ENCODE results near the gene SLC2A14. TPM values are rescaled to one million over a fixed set of nuclear protein-coding genes. Genes with fewer than 3 reads are reported as not detected.
"Not testable (repeated sequence)": the region's sequence is repeated elsewhere in the genome, so short reads cannot be mapped to it uniquely, and the experiment has no call there.

The SLC2A14 gene
- total RNA-seq, 1 experiment from 2014 or later = 141 TPM

DNA sequence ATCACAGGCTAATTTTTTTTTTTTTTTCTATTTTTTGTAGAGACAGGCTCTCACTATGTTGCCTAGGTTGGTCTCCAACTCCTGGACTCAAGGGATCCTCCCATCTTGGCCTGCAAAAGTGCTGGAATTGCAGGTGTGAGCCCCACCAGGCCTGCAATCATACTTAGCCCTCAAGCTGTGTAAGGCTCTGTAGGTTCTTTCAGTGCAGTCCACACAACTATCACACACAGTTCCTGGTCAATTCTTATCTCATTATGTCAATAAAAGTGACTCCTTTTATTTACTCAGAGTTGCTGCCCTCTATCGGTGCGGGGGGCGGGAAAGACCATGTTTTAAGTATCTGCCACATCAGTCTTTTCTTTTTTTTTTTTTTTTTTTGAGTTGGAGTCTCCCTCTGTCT lies 34.3 kb upstream of the SLC2A14 start:
- Histone ChIP-seq H3K4me3 (ENCODE audit: low read depth, low read length) (no peak overlapping the region), H3K36me3 (ENCODE audit: control insufficient read depth, insufficient read depth, low read length) (no peaks in the 10 kb centered on the region), H3K27me3 (replicated peaks; ENCODE audit: control insufficient read depth, insufficient read depth, low read length) (no peaks in the 10 kb centered on the region), H3K9me3 (no peaks in the 10 kb centered on the region), H3K4me1 (peaks cover 34% of the 10 kb centered on the region)
- DNase-seq = peak; percentile 96 to 98
- intact Hi-C loops (cut with micrococcal nuclease; ENCODE audit: unreplicated experiment) = loop anchor here (1.0 to 5.0 kb wide), 5 partner anchors 10 to 230 kb away; no protein-coding TSS in a partner anchor
- TF ChIP-seq, protein P1, sequence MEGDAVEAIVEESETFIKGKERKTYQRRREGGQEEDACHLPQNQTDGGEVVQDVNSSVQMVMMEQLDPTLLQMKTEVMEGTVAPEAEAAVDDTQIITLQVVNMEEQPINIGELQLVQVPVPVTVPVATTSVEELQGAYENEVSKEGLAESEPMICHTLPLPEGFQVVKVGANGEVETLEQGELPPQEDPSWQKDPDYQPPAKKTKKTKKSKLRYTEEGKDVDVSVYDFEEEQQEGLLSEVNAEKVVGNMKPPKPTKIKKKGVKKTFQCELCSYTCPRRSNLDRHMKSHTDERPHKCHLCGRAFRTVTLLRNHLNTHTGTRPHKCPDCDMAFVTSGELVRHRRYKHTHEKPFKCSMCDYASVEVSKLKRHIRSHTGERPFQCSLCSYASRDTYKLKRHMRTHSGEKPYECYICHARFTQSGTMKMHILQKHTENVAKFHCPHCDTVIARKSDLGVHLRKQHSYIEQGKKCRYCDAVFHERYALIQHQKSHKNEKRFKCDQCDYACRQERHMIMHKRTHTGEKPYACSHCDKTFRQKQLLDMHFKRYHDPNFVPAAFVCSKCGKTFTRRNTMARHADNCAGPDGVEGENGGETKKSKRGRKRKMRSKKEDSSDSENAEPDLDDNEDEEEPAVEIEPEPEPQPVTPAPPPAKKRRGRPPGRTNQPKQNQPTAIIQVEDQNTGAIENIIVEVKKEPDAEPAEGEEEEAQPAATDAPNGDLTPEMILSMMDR (IDR thresholded peaks at IDR 0.05; ENCODE audit: insufficient read depth in 1 of 2, low read depth in 1 of 2, low read length in 1 of 2, severe bottlenecking in 1 of 2, unreplicated experiment in 1 of 2) = peak; percentile 81 to 83
- POLR2A ChIA-PET = interaction anchor here (0.7 to 1.0 kb wide), 6 partner anchors 11 to 148 kb away, joined by 3 to 6 read pairs (median 5); no protein-coding TSS in a partner anchor
- Mint-ChIP-seq H3K4me1 (ENCODE audit: low read depth, unreplicated experiment) (peaks cover 38% of the 10 kb centered on the region), H3K4me3 (ENCODE audit: unreplicated experiment) (peak overlapping the region; percentile 54), H3K9me3 (ENCODE audit: unreplicated experiment) (no peaks in the 10 kb centered on the region), H3K27me3 (ENCODE audit: insufficient read depth, unreplicated experiment) (no peaks in the 10 kb centered on the region), H3K27ac (ENCODE audit: unreplicated experiment) (peak overlapping the region; percentile 98), H3K36me3 (ENCODE audit: insufficient read depth, unreplicated experiment) (peaks cover 18% of the 10 kb centered on the region)
- CTCF ChIA-PET = interaction anchor here (0.5 to 1.9 kb wide), 14 partner anchors 12 to 236 kb away, joined by 3 to 16 read pairs (median 4); no protein-coding TSS in a partner anchor
- no TSS peak for BruUV-seq (replicated peaks)

DNA sequence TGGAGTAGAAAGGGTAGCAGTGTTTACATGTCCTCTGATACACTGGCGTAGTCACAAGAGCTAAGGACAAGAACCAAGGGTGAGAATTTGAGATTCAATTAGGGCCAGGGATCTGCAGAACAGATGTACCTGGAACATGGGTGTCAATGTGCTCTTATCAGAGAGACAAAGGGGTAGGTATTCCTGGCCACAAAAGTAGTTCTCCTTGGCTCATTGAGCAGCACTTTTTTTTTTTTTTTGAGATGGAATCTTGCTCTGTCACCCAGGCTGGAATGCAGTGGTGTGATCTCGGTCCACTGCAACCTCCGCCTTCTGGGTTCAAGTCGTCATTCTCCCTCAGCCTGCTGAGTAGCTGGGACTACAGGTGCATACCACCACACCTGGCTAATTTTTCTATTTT lies 33.6 kb upstream of the SLC2A14 start:
- Mint-ChIP-seq H3K36me3 (ENCODE audit: insufficient read depth, unreplicated experiment) (peaks cover 17% of the 10 kb centered on the region), H3K4me1 (ENCODE audit: low read depth, unreplicated experiment) (peaks cover 38% of the 10 kb centered on the region), H3K27ac (ENCODE audit: unreplicated experiment) (peak overlapping the region; percentile 98)
- H3K9me3 ChIP-seq; H3K27me3 ChIP-seq (replicated peaks; ENCODE audit: control insufficient read depth, insufficient read depth, low read length); H3K4me3 ChIP-seq (ENCODE audit: low read depth, low read length); H3K4me3 Mint-ChIP-seq (ENCODE audit: unreplicated experiment); H3K36me3 ChIP-seq (ENCODE audit: control insufficient read depth, insufficient read depth, low read length); H3K27me3 Mint-ChIP-seq (ENCODE audit: insufficient read depth, unreplicated experiment); H3K9me3 Mint-ChIP-seq (ENCODE audit: unreplicated experiment); BruUV-seq (replicated peaks): not testable (repeated sequence)
- intact Hi-C loops (cut with micrococcal nuclease; ENCODE audit: unreplicated experiment) = loop anchor here (5.0 kb wide), 1 partner anchor 229 kb away; no protein-coding TSS in a partner anchor
- peaks cover 34% of the 10 kb centered on the region for H3K4me1 ChIP-seq
- peak in 1 of 2 experiments; percentile 38 for DNase-seq
- ChIA-PET POLR2A (interaction anchor here (0.7 to 1.0 kb wide), 3 partner anchors 12 to 121 kb away, joined by 3 to 5 read pairs (median 3); no protein-coding TSS in a partner anchor), CTCF (interaction anchor here (0.5 to 1.9 kb wide), 9 partner anchors 12 to 127 kb away, joined by 3 to 16 read pairs (median 4); no protein-coding TSS in a partner anchor)

DNA sequence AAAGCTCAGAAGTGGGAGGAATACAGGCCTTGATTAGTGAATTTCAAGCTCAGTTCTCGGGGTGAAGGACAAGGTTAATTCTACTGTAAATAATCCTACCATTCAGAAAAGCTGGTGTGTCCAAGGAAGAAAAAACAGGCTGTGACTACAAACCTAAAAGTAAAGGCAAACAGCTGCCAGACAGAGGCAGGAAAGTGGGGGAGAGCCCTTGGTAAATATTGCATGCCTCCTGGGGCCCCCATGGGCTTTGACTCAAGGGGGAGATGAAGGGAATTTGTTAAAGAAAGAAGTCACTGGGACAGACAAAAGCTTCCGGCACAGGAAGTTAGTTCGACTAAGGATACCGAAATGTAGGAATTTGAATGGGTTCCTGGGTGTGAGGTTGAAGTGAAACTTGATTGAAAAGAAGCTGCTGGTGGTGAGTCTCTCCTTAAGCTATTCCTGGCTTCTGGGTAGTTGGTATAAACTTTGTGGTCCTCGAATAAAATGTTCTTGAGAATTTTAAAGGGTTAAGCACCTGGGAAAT lies 32.9 kb upstream of the SLC2A14 start:
- intact Hi-C loops (cut with micrococcal nuclease; ENCODE audit: unreplicated experiment) = loop anchor here (5.0 kb wide), 1 partner anchor 228 kb away; no protein-coding TSS in a partner anchor
- H3K4me3 Mint-ChIP-seq (ENCODE audit: unreplicated experiment); DNase-seq; H3K36me3 ChIP-seq (ENCODE audit: control insufficient read depth, insufficient read depth, low read length); H3K9me3 ChIP-seq; H3K27me3 ChIP-seq (replicated peaks; ENCODE audit: control insufficient read depth, insufficient read depth, low read length); BruUV-seq (replicated peaks); H3K27me3 Mint-ChIP-seq (ENCODE audit: insufficient read depth, unreplicated experiment); H3K4me3 ChIP-seq (ENCODE audit: low read depth, low read length); H3K9me3 Mint-ChIP-seq (ENCODE audit: unreplicated experiment): not testable (repeated sequence)
- ChIA-PET CTCF (interaction anchor here (0.6 to 1.1 kb wide), 6 partner anchors 24 to 265 kb away, joined by 3 to 5 read pairs (median 3); no protein-coding TSS in a partner anchor), POLR2A (interaction anchor here (0.5 to 1.1 kb wide), 4 partner anchors 31 to 121 kb away, joined by 3 to 9 read pairs (median 4); partner anchors contain the start of gene SLC2A3)
- peaks cover 39% of the 10 kb centered on the region for H3K4me1 ChIP-seq
- Mint-ChIP-seq H3K27ac (ENCODE audit: unreplicated experiment) (peak overlapping the region; percentile 98), H3K4me1 (ENCODE audit: low read depth, unreplicated experiment) (peaks cover 44% of the 10 kb centered on the region), H3K36me3 (ENCODE audit: insufficient read depth, unreplicated experiment) (peaks cover 17% of the 10 kb centered on the region)

DNA sequence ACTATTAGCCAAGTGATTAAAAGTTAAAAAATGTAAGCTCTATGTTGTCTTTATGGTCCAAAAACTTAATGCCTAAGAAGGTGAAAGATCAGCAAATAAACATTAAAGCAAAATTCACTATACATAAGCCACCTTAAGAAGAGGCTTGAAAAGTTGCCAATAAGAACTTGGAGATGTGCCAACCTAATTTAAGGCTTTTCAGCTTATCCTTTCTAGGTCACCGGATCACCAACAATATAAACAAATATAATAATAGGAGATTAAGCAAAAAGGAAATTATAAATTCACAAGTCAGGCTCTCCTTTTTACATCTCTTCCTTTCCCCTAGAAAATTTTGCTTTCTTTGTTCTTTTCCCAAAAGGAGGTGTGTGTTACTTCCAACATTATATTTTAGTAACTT lies 32.4 kb upstream of the SLC2A14 start:
- H3K4me3 ChIP-seq (ENCODE audit: low read depth, low read length) = no peak overlapping the region
- TF ChIP-seq, protein P1 (IDR thresholded peaks at IDR 0.05; ENCODE audit: insufficient read depth in 1 of 2, low read depth in 1 of 2, low read length in 1 of 2, severe bottlenecking in 1 of 2, unreplicated experiment in 1 of 2) = no peak
- no peaks in the 10 kb centered on the region for H3K36me3 ChIP-seq (ENCODE audit: control insufficient read depth, insufficient read depth, low read length)
- H3K4me1 ChIP-seq = peaks cover 41% of the 10 kb centered on the region
- ChIA-PET CTCF (interaction anchor here (0.6 to 1.1 kb wide), 6 partner anchors 24 to 265 kb away, joined by 3 to 5 read pairs (median 3); no protein-coding TSS in a partner anchor), POLR2A (interaction anchor here (1.1 kb wide), 2 partner anchors 31 to 107 kb away, joined by 4 to 9 read pairs; partner anchors contain the start of gene SLC2A3)
- Mint-ChIP-seq H3K27ac (ENCODE audit: unreplicated experiment) (peak overlapping the region; percentile 98), H3K27me3 (ENCODE audit: insufficient read depth, unreplicated experiment) (no peaks in the 10 kb centered on the region), H3K9me3 (ENCODE audit: unreplicated experiment) (no peaks in the 10 kb centered on the region), H3K4me1 (ENCODE audit: low read depth, unreplicated experiment) (peaks cover 42% of the 10 kb centered on the region), H3K36me3 (ENCODE audit: insufficient read depth, unreplicated experiment) (peaks cover 11% of the 10 kb centered on the region), H3K4me3 (ENCODE audit: unreplicated experiment) (no peak overlapping the region)
- no peaks in the 10 kb centered on the region for H3K27me3 ChIP-seq (replicated peaks; ENCODE audit: control insufficient read depth, insufficient read depth, low read length)
- DNase-seq = no peak
- BruUV-seq (replicated peaks) = no TSS peak
- no peaks in the 10 kb centered on the region for H3K9me3 ChIP-seq
- intact Hi-C loops (cut with micrococcal nuclease; ENCODE audit: unreplicated experiment) = loop anchor here (5.0 kb wide), 1 partner anchor 228 kb away; no protein-coding TSS in a partner anchor

DNA sequence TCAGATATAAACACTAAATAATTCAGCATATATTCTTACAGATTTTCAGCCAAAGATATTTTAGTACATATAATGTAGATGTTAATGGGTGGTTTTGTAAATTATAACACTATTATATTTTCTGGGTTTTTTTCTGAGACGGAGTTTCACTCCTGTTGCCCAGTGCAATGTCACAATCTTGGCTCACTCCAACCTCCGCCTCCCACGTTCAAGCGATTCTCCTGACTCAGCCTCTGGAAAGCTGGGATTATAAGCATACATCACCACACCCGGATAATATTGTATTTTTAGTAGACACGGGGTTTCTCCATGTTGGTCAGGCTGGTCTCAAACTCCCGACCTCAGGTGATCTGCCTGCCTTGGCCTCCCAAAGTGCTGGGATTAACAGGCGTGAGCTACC lies 29.7 kb upstream of the SLC2A14 start:
- H3K9me3 ChIP-seq; H3K9me3 Mint-ChIP-seq (ENCODE audit: unreplicated experiment); H3K4me3 ChIP-seq (ENCODE audit: low read depth, low read length); H3K4me3 Mint-ChIP-seq (ENCODE audit: unreplicated experiment); H3K36me3 ChIP-seq (ENCODE audit: control insufficient read depth, insufficient read depth, low read length); DNase-seq; H3K27ac Mint-ChIP-seq (ENCODE audit: unreplicated experiment); POLR2A ChIA-PET; H3K27me3 ChIP-seq (replicated peaks; ENCODE audit: control insufficient read depth, insufficient read depth, low read length); H3K27me3 Mint-ChIP-seq (ENCODE audit: insufficient read depth, unreplicated experiment); CTCF ChIA-PET; intact Hi-C loops (cut with micrococcal nuclease; ENCODE audit: unreplicated experiment); H3K36me3 Mint-ChIP-seq (ENCODE audit: insufficient read depth, unreplicated experiment); BruUV-seq (replicated peaks): not testable (repeated sequence)
- peaks cover 33% of the 10 kb centered on the region for H3K4me1 ChIP-seq
- H3K4me1 Mint-ChIP-seq (ENCODE audit: low read depth, unreplicated experiment) = peaks cover 33% of the 10 kb centered on the region

Measured in Caco-2 (cell line).